Fibroblast of the aortic adventitia (primary cell): ENCODE results near the gene ARHGEF40. TPM values are rescaled to one million over a fixed set of nuclear protein-coding genes. Genes with fewer than 3 reads are reported as not detected.

Source experiments
- DNase-seq: peaks from one replicate; pipeline ENCODE4 v3.0.0-alpha.2; 2010; ENCODE audit warnings: low read depth
- H3K4me3 ChIP-seq: 2 replicates; pipeline ENCODE4 v1.5.1; 2011; ENCODE audit warnings: low read depth, mild to moderate bottlenecking, control low read depth, low read length, moderate library complexity
- total RNA-seq: library from RNA; depleted of rRNA; stranded (reverse); fragments of >200 nt; gene quantifications from 2 replicates; pipeline ENCODE4 v1.2.3, GENCODE V29; 2012; ENCODE audit warnings: low replicate concordance
- TF ChIP-seq, protein P1 (sequence below): IDR thresholded peaks from 2 replicates; pipeline ENCODE4 v1.5.1; 2011; ENCODE audit warnings: mild to moderate bottlenecking, low read length, control low read depth, inconsistent platforms; ENCODE audit not compliant: insufficient read depth

The ARHGEF40 gene
- total RNA-seq, 1 donor = 47.4 TPM

DNA sequence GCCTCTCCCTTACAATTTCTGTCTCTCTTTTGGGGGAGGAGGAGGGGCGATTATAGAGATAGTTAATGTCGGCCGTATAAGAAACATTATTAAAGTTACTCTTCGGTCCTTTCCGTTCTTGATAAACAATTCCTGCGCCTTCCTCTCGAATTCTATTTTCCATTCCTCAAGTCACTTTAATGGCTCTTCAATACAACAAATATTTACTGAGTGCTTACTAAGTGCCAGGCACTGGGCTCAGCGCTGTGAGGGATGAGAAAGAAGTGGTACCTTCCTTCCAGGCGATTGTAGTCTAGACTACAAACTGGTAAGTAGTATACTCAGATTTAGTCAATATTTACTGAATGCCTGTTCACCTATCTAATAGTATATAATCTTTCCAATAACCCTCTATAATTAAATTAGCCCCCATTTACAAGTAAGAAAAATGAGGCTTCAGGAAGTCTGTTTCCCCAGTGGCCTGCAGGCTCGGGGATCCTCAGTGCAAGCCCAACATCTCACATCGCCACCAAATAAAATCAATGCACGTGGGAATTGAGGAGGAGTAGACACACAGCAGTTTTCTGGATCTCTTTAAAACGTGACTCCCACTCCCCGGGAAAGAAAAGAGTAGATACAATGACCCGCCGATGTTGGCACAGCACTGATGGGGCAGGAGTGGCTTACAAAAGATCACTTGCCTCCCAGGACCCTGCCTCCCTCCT lies 28.9 kb downstream of the ARHGEF40 start:
- DNase-seq = no peak
- H3K4me3 ChIP-seq = peak overlapping the region; percentile 72
- TF ChIP-seq, protein P1, sequence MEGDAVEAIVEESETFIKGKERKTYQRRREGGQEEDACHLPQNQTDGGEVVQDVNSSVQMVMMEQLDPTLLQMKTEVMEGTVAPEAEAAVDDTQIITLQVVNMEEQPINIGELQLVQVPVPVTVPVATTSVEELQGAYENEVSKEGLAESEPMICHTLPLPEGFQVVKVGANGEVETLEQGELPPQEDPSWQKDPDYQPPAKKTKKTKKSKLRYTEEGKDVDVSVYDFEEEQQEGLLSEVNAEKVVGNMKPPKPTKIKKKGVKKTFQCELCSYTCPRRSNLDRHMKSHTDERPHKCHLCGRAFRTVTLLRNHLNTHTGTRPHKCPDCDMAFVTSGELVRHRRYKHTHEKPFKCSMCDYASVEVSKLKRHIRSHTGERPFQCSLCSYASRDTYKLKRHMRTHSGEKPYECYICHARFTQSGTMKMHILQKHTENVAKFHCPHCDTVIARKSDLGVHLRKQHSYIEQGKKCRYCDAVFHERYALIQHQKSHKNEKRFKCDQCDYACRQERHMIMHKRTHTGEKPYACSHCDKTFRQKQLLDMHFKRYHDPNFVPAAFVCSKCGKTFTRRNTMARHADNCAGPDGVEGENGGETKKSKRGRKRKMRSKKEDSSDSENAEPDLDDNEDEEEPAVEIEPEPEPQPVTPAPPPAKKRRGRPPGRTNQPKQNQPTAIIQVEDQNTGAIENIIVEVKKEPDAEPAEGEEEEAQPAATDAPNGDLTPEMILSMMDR = no peak

DNA sequence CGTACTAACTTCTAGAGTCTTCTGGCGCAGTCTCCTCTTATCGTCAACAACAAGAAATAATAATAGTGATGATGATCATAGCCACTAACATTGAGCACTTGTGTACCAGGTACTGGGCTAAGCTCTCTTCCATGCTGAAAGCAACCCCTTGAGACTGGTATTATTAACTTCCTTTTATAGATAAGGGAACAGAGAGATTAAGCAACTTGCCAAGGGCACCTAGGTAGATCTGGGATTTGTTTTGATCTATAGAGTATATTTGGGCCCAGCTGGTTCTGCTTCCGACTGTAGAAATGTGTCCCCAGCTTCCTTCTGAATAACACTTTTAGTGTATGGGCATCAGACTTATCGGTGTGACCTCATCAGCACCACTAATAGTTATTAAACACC lies 29.5 kb downstream of the ARHGEF40 start:
- H3K4me3 ChIP-seq = no peak overlapping the region
- no peak for DNase-seq
- TF ChIP-seq, protein P1 = no peak

DNA sequence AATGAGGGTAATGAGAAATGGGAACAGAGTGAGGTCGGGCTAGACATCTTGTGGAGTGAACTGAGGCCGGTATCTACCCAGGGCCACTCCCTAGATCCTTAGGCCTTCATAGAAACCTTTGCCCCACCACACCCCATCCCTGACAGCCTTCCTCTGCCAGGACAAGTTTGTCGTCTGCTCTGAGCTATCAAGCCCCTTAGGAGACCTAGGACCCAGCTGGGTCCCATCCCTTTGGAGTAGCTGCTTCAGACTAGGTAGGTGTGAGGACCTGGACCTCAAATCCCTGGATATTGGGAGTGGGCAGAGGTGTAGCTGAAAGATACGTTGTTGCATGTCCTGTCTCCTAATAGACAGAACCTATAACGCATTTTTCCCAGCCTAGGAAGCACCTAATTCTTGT lies 30.8 kb downstream of the ARHGEF40 start, which contains the start of gene TMEM253:
Gene TMEM253, plus strand, starts transcription at position 136 of the 400 bp plus-strand sequence. CDS start 278 bp downstream, outside the sequence.
- DNase-seq = no peak
- TF ChIP-seq, protein P1 = no peak
- H3K4me3 ChIP-seq = no peak within 1 kb of the TSS

DNA sequence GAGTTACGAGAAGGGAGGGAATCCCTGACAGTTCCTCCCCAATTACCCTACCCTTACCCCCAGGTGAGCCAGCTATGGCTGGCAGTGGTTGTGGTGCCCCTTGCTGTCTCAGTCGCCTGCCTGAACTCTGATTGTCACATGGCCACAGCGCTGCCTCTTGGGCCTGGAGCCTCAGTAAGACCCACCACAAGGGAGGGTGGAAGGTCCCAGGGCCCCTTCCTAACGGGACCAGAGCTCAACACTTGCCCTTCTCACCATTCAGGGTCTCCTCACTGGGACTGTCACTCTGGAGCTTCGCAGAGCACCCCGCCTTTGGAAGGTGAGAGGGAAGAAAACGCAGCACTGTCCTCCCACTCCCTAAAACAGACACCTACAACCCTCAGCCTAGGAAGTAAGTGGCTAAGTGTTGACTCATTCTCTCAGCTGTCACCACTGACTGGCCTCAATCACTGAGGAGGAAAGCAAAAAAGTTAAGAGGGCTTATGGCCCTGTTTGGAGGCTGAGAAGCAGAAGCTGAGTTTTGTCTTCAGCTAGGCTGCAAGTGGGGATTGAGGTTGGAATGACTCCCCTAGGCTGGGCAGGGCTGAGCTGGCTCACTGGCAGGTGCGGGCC lies 31.8 kb downstream of the ARHGEF40 start:
- no peak for DNase-seq
- no peak overlapping the region for H3K4me3 ChIP-seq
- TF ChIP-seq, protein P1 = no peak

DNA sequence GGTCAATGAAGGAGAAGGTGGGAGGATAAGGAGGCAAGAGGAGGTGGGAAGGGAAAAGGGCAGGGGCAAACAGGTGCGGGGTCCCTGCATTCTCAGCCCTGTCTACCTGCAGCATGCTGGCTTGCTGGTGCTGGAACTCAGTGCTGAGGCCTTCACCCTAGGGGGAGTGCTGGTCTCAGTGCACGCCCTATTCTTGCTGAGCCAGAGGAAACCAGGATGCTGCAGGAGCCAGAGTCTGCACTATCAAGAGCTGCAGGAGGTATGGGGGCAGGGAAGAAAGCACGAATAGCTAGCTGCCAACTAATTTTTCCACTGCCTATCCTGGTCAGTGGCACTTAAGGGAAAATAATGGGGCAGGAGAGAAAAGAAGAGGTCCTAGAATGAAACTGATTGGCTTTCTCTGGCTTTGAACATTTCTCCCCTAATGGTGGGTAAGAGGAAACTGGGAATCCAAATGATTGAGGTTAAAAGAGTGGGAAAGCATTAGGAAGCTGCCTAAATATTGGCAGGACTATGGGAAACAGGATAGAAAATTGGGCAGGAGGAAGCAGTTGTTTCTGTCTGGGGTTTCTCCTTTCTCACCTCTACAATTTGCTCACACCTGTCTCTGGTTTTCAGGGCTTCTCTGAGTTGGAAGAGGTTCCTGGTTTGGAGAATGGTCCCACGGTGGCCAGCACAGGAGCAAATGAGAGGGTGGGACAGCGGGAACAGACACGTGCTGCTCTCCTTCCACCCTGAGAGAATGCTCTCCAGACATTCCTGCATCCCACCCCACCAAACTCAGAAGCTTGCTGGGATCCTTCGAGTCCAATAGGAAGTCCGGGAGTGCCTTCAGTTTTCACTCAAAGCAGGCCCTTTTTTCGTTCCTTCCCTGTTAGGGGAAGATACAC lies 32.7 kb downstream of the ARHGEF40 start:
- H3K4me3 ChIP-seq = peak overlapping the region; percentile 83
- DNase-seq = no peak
- TF ChIP-seq, protein P1 = no peak

DNA sequence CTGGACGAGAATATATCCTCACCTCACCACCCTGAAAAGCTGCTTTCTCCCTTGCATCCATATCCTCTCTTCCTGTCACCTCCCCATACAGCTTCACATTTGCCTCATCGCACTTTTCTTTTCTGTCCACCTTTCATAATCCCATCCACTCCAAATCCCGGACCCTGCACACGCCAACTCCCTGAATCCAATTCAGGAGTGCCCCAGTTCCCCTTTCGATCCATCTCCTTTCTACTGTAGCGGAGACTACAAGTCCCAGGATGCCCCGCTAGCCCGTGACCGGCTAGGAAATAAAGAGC lies 33.3 kb downstream of the ARHGEF40 start:
- peak overlapping the region; percentile 83 for H3K4me3 ChIP-seq
- TF ChIP-seq, protein P1 = no peak
- DNase-seq = no peak
